Endodermal cell (in vitro differentiated cells): ENCODE measurements around the gene COG7. TPM values are rescaled to one million over a fixed set of nuclear protein-coding genes. Genes with fewer than 3 reads are reported as not detected.

Experiments
- DNase-seq: peaks from one replicate; pipeline ENCODE4 v3.0.0-alpha.2; 2017
- H3K27ac ChIP-seq: 2 replicates; pipeline ENCODE4 v1.5.1; 2013; ENCODE audit warnings: mild to moderate bottlenecking, low read depth, low read length, moderate library complexity
- H3K27me3 ChIP-seq: 2 replicates; pipeline ENCODE4 v1.6.1; 2013; ENCODE audit warnings: mild to moderate bottlenecking, low read length, moderate library complexity; ENCODE audit not compliant: insufficient read depth, control insufficient read depth, poor library complexity, severe bottlenecking
- H3K36me3 ChIP-seq: 2 replicates; pipeline ENCODE4 v1.7.0; 2013; ENCODE audit warnings: mild to moderate bottlenecking, low read length, moderate library complexity; ENCODE audit not compliant: control insufficient read depth, insufficient read depth
- H3K4me1 ChIP-seq: one replicate; pipeline ENCODE4 v1.7.0; 2013; ENCODE audit warnings: low read length; ENCODE audit not compliant: control insufficient read depth, insufficient read depth
- H3K4me3 ChIP-seq: 2 replicates; pipeline ENCODE4 v1.5.1; 2013; ENCODE audit warnings: mild to moderate bottlenecking, low read length, moderate library complexity
- H3K9ac ChIP-seq: 2 replicates; pipeline ENCODE4 v1.6.1; 2013; ENCODE audit warnings: mild to moderate bottlenecking, low read length, moderate library complexity; ENCODE audit not compliant: poor library complexity, severe bottlenecking; ENCODE audit errors: extremely low read depth
- H3K9me3 ChIP-seq: 2 replicates; pipeline ENCODE4 v1.6.1; 2013; ENCODE audit warnings: mild to moderate bottlenecking, low read length, moderate library complexity; ENCODE audit not compliant: control insufficient read depth
- H3K27ac Mint-ChIP-seq: 2 replicates; pipeline ENCODE4 v1.8.0; 2020; ENCODE audit warnings: mixed read lengths
- H3K27me3 Mint-ChIP-seq: 2 replicates; pipeline ENCODE4 v1.8.0; 2021; ENCODE audit warnings: mild to moderate bottlenecking, mixed read lengths; ENCODE audit not compliant: insufficient read depth
- H3K36me3 Mint-ChIP-seq: 2 replicates; pipeline ENCODE4 v1.8.0; 2020; ENCODE audit warnings: low read depth, mixed read lengths
- H3K4me1 Mint-ChIP-seq: 2 replicates; pipeline ENCODE4 v1.8.0; 2020; ENCODE audit warnings: mixed read lengths
- H3K4me3 Mint-ChIP-seq: 2 replicates; pipeline ENCODE4 v1.8.0; 2020; ENCODE audit warnings: mild to moderate bottlenecking, moderate library complexity, mixed read lengths
- H3K9me3 Mint-ChIP-seq: 2 replicates; pipeline ENCODE4 v1.8.0; 2020; ENCODE audit warnings: mild to moderate bottlenecking, mixed read lengths
- WGBS, 2 experiments: methylation state at CpG; one replicate each; pipeline versions ENCODE4 v1.1.5 to v1.1.7; 2013; ENCODE audit warnings: missing lambda C conversion rate in 2 of 2, mixed read lengths in 1 of 2; ENCODE audit not compliant: insufficient coverage in 1 of 2, insufficient read length in 1 of 2; 5-methylcytosine and 5-hydroxymethylcytosine counted together
- total RNA-seq, 2 donors: library from RNA; stranded (reverse); fragmentation: NEBNext Ultra II Directional in 1 of 2; extraction: Animal tissue kit (Norgen Biotek cat#: 25700) in 1 of 2; gene quantifications; 2 replicates in 1 of 2; 3 replicates in 1 of 2; pipeline ENCODE4 v1.2.1, GENCODE V29; 2021
- TF ChIP-seq, protein P1 (sequence below): fragments of 200-600 bp; sonication (generic); conservative IDR thresholded peaks from 2 replicates; pipeline ENCODE4 v1.5.0; 2021; ENCODE audit warnings: antibody characterized with exemption, mild to moderate bottlenecking

Gene COG7
- total RNA-seq, 2 donors from 2014 or later = 19.9 to 31.3 TPM

DNA sequence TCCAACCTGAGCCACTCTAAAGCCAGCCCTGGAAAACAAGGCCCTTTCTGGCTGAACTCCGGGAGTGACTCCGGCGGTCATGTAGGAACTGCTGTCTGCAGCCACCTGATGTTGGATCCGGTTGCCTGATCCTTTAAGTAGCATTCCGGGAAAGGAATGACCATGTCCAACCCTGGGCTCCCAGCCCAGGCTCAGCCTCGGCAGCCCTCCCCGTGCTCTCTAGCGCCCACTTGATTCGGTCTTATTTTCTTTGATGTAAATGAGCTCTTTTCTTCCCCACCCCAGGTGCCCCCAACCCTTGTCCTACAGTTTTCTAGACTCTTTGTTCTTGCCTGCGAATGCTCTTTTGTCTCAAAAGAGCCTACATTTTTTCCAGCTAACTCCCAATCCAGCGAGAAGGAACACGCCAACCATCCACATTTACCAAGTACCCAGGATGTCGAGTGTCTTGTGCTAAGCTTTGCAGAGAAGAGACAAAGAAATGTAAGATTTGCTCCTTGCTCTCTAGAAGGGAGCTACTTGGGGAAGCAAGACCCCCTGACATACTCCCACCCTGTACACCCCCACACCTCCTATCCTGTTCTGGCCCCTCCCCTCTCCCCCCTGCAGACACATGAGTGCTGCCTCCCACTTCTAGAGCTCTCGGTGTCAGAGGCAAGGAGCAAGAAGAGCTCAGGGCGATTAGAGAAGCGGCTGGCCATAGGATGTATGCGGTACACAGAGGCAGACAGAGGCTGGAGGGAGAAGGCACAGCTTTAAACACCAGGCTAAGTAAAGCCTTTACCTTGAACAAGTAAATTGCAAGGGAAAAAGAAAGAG lies 53.8 kb downstream of the COG7 start:
- TF ChIP-seq, protein P1, sequence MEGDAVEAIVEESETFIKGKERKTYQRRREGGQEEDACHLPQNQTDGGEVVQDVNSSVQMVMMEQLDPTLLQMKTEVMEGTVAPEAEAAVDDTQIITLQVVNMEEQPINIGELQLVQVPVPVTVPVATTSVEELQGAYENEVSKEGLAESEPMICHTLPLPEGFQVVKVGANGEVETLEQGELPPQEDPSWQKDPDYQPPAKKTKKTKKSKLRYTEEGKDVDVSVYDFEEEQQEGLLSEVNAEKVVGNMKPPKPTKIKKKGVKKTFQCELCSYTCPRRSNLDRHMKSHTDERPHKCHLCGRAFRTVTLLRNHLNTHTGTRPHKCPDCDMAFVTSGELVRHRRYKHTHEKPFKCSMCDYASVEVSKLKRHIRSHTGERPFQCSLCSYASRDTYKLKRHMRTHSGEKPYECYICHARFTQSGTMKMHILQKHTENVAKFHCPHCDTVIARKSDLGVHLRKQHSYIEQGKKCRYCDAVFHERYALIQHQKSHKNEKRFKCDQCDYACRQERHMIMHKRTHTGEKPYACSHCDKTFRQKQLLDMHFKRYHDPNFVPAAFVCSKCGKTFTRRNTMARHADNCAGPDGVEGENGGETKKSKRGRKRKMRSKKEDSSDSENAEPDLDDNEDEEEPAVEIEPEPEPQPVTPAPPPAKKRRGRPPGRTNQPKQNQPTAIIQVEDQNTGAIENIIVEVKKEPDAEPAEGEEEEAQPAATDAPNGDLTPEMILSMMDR = peak; percentile 63
- Mint-ChIP-seq H3K27me3 (no peaks in the 10 kb centered on the region), H3K9me3 (no peaks in the 10 kb centered on the region), H3K4me1 (peaks cover 22% of the 10 kb centered on the region), H3K27ac (peak overlapping the region; percentile 52), H3K36me3 (peaks cover 54% of the 10 kb centered on the region), H3K4me3 (no peak overlapping the region)
- Histone ChIP-seq H3K27ac (peak overlapping the region; percentile 96), H3K9me3 (no peaks in the 10 kb centered on the region), H3K36me3 (peaks cover 43% of the 10 kb centered on the region), H3K27me3 (no peaks in the 10 kb centered on the region), H3K9ac (no peak overlapping the region), H3K4me1 (no peaks in the 10 kb centered on the region), H3K4me3 (no peak overlapping the region)
- DNase-seq = peak; percentile 89
- WGBS, 2 experiments = 20 to 48% methylated on average over 13 to 17 of the region's 17 CpGs

DNA sequence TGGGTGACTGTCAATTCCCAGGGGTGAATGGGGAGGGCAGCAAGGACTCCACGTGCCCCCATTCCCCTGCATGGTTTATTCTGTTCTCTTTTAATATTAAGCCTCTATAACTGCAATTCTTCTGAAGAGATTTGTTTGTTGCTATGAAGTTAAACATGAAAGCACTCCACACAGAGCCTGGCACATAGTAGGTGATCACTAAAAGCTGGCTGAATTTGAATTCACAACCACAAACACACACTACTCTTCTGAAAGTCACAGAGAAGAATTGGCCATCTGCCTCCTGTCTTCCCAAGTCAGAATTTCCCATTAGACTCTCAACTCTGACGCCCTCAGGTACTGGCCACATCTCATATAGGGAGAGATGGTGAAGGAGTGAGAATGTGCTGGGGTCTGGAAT lies 55.5 kb downstream of the COG7 start:
- Mint-ChIP-seq H3K27ac (no peak overlapping the region), H3K36me3 (peaks cover 51% of the 10 kb centered on the region), H3K9me3 (no peaks in the 10 kb centered on the region), H3K27me3 (no peaks in the 10 kb centered on the region), H3K4me1 (peaks cover 22% of the 10 kb centered on the region), H3K4me3 (no peak overlapping the region)
- Histone ChIP-seq H3K27me3 (no peaks in the 10 kb centered on the region), H3K27ac (no peak overlapping the region), H3K4me1 (no peaks in the 10 kb centered on the region), H3K9me3 (no peaks in the 10 kb centered on the region), H3K4me3 (no peak overlapping the region), H3K36me3 (peaks cover 36% of the 10 kb centered on the region), H3K9ac (no peak overlapping the region)
- no peak for DNase-seq
- TF ChIP-seq, protein P1 = no peak
- 100% methylated on average over 1 of the region's 2 CpGs; no CpG with 5 or more reads in 1 of the 2 experiments for WGBS, 2 experiments

DNA sequence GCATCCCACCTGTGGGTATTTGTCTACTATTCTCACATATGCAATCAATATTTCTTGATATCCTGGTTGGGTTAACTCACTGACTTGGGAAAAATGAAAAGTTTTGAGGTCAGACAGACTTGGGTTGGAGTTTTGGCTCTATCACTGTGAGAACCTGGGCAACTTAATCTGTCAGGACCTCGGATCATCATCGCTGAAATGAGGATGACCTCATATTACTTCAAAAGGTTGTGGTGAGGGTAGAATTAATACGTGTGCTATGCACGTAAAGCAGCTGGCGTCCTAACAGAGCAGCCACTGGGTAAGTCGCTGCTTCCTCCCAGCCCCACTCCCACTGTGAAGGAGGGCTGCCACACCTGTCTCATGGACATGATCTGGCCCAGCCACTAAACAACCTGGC lies 57.3 kb downstream of the COG7 start:
- no peak overlapping the region for H3K4me3 ChIP-seq
- Mint-ChIP-seq H3K27ac (no peak overlapping the region), H3K4me3 (no peak overlapping the region), H3K4me1 (peaks cover 17% of the 10 kb centered on the region), H3K36me3 (peaks cover 60% of the 10 kb centered on the region), H3K9me3 (no peaks in the 10 kb centered on the region), H3K27me3 (no peaks in the 10 kb centered on the region)
- TF ChIP-seq, protein P1 = no peak
- H3K9me3 ChIP-seq = no peaks in the 10 kb centered on the region
- 80 to 96% methylated on average over 2 to 6 of the region's 6 CpGs for WGBS, 2 experiments
- H3K4me1 ChIP-seq = no peaks in the 10 kb centered on the region
- H3K9ac ChIP-seq = no peak overlapping the region
- no peak for DNase-seq
- H3K27ac ChIP-seq = no peak overlapping the region
- H3K27me3 ChIP-seq = no peaks in the 10 kb centered on the region
- peaks cover 36% of the 10 kb centered on the region for H3K36me3 ChIP-seq
